ENCODE measurements around the gene ANKS1A. TPM values are rescaled to one million over a fixed set of nuclear protein-coding genes. Genes with fewer than 3 reads are reported as not detected.
"Not testable (repeated sequence)": the region's sequence is repeated elsewhere in the genome, so short reads cannot be mapped to it uniquely, and the experiment has no call there.

The ANKS1A gene
- polyA plus RNA-seq, 3 donors from 2014 or later, result 1.3 to 4.3 (median 1.6) TPM

DNA sequence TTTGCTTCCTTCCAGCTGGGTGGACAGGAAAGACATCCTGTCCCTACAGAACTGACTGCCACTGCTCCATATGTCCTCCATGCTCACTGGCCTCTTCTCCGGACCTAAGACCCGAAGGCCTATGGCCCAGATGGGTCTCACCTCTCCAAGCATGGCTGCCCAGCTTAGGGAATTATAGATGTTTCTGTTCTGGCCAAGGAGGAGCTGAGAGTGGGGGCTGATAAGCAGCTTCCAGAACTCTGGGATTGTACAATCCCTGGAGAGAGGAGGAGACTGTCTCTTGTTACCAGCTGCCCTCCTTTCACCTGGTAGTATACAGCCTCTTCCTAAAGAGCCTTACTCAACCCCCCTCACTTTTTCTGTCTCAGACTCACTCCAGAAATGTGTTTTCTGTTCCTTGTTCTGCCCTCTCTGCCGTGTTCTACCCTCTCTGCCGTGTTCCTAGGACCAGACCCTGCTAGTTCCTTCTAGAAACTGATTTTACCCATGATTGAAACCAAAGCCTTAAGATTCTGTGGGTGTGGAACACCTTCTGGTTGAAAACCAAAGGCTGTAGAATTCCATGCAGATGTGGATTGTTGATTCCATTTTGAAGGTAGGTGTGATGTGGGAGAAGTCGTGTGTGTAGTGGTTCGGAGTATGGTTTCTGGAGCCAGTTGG is 28.7 kb downstream of the ANKS1A start:
- H3K9me3 Mint-ChIP-seq, result no peaks in the 10 kb centered on the region
- DNase-seq, result no peak
- H3K36me3 Mint-ChIP-seq, result no peaks in the 10 kb centered on the region
- H3K4me1 Mint-ChIP-seq, result peaks cover 15 to 18% of the 10 kb centered on the region in 2 donors
- H3K4me3 Mint-ChIP-seq, result no peak overlapping the region
- no peak overlapping the region for H3K27ac Mint-ChIP-seq
- H3K27me3 Mint-ChIP-seq (ENCODE audit: low read depth in 3 of 3), result peaks cover 0 to under 1% (median 0%) of the 10 kb centered on the region in 3 donors

DNA sequence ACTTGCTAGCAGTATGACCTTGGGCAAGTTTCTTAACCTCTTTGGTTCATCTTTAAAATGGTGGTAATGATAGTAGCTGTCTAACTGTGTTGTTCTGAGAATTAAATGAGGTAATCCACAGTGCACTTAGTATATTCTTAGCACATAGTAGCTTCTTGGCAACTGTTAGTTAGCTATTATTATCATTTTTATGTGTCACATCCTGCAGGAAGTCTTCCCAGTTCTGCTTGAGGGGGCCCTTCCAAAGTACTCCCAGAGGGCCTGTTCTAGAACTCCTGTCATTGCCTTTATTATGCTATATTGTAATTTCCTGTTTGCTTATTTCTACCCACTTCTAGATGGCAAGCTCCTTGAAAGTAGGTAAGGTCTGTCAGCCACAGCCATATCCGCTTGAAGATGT is 30.6 kb downstream of the ANKS1A start:
- no peak for DNase-seq
- peaks cover 8 to 9% of the 10 kb centered on the region in 2 donors for H3K4me1 Mint-ChIP-seq
- no peaks in the 10 kb centered on the region for H3K9me3 Mint-ChIP-seq
- no peak overlapping the region for H3K27ac Mint-ChIP-seq
- H3K27me3 Mint-ChIP-seq (ENCODE audit: low read depth in 3 of 3), result peaks cover 0 to 3% (median 0%) of the 10 kb centered on the region in 3 donors
- no peak overlapping the region for H3K4me3 Mint-ChIP-seq
- H3K36me3 Mint-ChIP-seq, result no peaks in the 10 kb centered on the region

DNA sequence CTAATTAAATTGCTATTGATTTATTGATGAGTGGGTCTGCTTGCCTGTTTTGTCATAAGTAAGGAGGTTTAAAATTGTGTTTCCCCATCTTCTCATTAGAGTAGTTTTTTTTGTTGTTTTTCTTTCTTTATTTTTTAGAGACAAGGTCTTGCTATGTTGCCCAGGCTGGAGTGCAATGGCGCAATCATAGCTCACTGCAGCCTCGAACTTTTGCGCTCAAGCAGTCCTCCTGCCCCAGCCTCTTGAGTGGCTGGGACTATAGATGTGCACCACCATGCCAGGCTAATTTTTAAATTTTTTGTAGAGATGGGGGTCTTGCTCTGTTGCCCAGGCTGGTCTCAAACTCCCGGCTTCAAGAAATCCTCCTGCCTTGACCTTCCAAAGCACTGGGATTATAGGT is 31.0 kb downstream of the ANKS1A start:
- peaks cover 8 to 9% of the 10 kb centered on the region in 2 donors for H3K4me1 Mint-ChIP-seq
- H3K4me3 Mint-ChIP-seq, result no peak overlapping the region
- H3K27ac Mint-ChIP-seq, result no peak overlapping the region
- H3K36me3 Mint-ChIP-seq, result no peaks in the 10 kb centered on the region
- peaks cover 0 to 3% (median 0%) of the 10 kb centered on the region in 3 donors for H3K27me3 Mint-ChIP-seq (ENCODE audit: low read depth in 3 of 3)
- no peaks in the 10 kb centered on the region for H3K9me3 Mint-ChIP-seq
- DNase-seq, result no peak

DNA sequence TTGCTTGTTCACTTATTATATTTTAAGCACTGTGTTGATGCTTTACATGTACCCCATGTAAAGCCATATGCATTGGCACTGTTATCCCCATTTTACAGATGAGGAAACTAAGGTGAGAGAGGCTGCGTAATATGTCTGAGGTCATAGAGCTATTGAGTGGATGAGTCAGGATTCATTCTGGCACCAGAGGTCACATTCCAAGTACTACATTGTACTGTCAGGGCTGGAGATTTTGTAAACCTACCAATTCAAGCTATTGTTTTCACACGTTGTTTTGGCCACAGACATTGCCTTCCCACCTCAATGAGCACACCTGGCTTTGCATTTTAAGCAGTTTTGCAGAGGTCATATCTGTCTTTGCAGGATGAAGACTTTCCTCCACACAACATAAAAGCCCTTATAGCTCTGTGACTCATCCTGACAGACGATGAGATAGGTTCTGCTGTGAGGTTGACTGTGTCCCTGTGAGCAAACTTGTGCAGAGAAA is 33.2 kb downstream of the ANKS1A start:
- H3K27me3 Mint-ChIP-seq (ENCODE audit: low read depth in 3 of 3), result peaks cover 0 to 3% (median 0%) of the 10 kb centered on the region in 3 donors
- H3K4me1 Mint-ChIP-seq, result peaks cover 8 to 9% of the 10 kb centered on the region in 2 donors
- H3K27ac Mint-ChIP-seq, result no peak overlapping the region
- H3K9me3 Mint-ChIP-seq, result no peaks in the 10 kb centered on the region
- H3K4me3 Mint-ChIP-seq, result no peak overlapping the region
- DNase-seq, result no peak
- H3K36me3 Mint-ChIP-seq, result no peaks in the 10 kb centered on the region

DNA sequence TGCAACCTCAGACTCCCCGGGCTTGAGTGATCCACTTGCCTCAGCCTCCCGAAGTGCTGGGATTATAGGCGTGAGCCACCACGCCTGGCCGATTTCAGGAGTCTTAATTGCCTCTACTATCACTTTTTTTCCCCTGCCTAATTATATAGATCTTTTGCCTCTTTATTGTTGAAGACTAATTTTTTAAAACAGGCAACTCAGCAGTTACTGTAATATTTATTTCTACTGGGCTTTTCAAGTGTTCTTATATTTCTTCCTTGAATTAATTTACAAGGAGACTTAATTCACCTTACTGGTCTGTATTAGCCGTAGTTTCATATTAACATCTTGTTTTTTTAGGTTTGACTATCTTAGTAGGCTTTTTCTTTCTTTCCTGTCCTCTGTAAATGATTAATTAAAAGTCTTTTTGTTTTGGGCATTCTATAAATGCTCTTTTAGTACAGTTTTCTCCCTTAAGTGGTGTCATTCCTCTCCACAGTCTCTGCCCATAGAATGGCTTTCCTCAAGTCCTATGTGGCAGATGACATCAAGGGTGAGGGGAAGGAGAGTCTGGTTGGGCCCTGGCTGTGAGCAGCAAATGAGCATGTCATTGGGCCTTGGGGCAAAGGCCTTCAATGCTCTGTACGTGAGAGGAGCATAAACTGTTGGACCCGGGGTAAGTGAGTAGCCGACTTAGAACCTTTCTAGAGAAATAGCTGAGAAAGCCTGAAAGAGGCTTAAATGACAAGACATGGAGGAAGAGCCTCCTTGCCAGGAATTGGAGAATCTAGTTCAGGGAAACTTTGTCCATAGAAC is 36.0 kb downstream of the ANKS1A start:
- H3K36me3 Mint-ChIP-seq, result no peaks in the 10 kb centered on the region
- H3K9me3 Mint-ChIP-seq, result no peaks in the 10 kb centered on the region
- DNase-seq, result no peak
- H3K4me3 Mint-ChIP-seq, result no peak overlapping the region
- H3K4me1 Mint-ChIP-seq, result peaks cover 0 to 3% of the 10 kb centered on the region in 2 donors
- H3K27ac Mint-ChIP-seq, result no peak overlapping the region
- peaks cover 0 to 3% (median 2%) of the 10 kb centered on the region in 3 donors for H3K27me3 Mint-ChIP-seq (ENCODE audit: low read depth in 3 of 3)

DNA sequence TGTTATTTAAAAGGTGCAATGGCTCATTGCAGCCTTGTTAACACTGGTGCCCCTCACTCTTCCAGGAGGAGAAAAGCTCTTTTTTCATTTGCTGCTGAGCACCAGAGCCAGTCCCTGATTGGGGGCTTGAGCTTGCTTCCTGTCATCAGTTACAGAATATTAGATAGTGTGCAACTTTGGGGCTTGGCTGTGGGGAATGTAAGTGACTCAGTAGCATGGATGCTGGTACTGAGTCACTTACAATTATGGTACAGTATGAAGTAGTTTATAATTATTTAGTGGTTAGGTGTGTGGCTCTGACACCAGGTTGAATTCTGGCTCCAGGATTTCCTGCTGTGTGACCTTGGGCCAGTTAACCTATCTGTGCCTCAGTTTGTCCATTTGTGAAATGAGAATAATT is 37.6 kb downstream of the ANKS1A start:
- no peak overlapping the region for H3K27ac Mint-ChIP-seq
- peaks cover 0 to 3% (median 2%) of the 10 kb centered on the region in 3 donors for H3K27me3 Mint-ChIP-seq (ENCODE audit: low read depth in 3 of 3)
- no peak overlapping the region for H3K4me3 Mint-ChIP-seq
- no peaks in the 10 kb centered on the region for H3K9me3 Mint-ChIP-seq
- H3K36me3 Mint-ChIP-seq, result no peaks in the 10 kb centered on the region
- no peak for DNase-seq
- peaks cover 0 to 4% of the 10 kb centered on the region in 2 donors for H3K4me1 Mint-ChIP-seq

DNA sequence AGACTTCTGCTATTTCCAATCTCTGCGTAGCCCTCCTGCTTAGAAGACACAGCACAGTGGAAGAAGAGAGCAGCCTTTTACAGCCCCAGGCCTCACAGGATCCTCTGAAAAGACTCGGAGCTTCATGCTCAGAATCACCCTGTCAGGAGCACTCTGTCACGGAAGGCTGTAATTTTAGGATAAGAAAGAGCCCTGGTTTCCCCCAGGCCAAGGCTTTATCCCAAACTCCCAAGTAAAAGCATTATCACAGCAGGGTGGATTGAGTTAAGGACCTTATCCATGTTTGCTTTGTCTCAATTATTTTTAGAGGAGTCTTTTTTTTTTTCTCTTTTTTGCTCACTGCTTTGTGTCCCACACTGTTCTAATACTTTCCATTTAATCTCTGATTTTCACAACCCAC is 39.2 kb downstream of the ANKS1A start:
- Mint-ChIP-seq H3K4me1 (peaks cover 0 to 4% of the 10 kb centered on the region in 2 donors), H3K27ac (no peak overlapping the region), H3K27me3 (ENCODE audit: low read depth in 3 of 3) (peaks cover 0 to 4% (median 2%) of the 10 kb centered on the region in 3 donors), H3K9me3 (no peaks in the 10 kb centered on the region), H3K4me3 (no peak overlapping the region), H3K36me3 (no peaks in the 10 kb centered on the region)
- no peak for DNase-seq

DNA sequence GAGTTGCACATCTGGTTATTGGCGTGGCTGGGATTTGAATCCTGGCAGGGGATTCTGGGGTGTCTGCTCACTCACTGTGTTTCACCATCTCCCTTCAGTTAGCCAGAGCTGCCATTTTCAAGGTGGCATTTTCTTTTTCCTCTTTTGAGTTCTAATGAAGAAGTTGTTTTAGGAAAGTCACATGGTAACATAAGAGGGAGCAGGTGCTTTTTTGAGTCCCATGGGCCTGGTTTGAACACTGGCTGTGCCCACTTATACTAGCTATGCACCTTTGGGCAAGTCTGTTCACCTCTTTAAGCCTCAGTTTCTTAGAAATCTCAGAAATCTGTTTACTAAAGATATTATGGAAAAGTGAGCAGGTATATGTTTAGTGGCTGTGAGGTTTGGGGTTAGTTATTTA is 39.6 kb downstream of the ANKS1A start:
- Mint-ChIP-seq H3K4me3 (no peak overlapping the region), H3K9me3 (no peaks in the 10 kb centered on the region), H3K27ac (no peak overlapping the region), H3K36me3 (no peaks in the 10 kb centered on the region), H3K27me3 (ENCODE audit: low read depth in 3 of 3) (peaks cover 0 to 4% (median 2%) of the 10 kb centered on the region in 3 donors), H3K4me1 (peaks cover 0 to 2% of the 10 kb centered on the region in 2 donors)
- DNase-seq, result no peak

DNA sequence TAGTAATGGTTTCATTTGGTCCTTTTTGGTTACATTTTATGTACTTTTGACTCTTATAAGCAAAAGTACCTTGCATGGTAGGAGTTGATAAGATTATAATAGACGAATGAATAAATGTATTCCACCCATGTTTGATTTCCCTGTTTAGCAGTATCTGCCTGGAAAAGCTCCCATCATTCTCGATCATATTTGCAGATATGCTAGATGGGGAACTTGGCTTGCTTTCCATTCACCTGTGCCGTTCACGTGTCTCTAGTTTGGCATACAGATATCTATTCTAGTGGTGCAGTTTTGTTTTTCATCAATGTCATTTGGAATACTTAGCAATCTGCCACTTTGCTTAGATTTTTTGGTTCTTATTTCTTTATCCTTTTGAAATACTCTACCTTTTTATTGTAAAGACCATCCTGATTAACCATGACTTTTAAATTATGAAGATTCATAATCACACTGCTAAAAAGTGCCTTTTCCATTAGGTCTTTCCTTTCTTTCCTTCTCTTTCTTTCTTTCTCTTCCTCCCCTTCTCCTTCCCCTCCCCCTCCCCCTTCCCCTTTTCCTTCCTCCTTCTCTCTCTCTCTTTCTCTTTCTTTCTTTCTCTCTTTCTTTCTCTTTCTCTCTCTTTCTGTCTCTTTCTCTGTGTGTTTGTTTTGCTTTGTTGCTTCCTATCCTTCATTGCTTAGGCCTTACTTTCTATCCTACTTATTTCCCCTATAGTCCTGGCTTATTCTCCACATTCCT is 40.4 kb downstream of the ANKS1A start:
- no peak overlapping the region for H3K27ac Mint-ChIP-seq
- H3K36me3 Mint-ChIP-seq, result peaks cover 0 to 2% (median 0%) of the 10 kb centered on the region in 3 donors
- H3K4me1 Mint-ChIP-seq, result peaks cover 0 to 1% of the 10 kb centered on the region in 2 donors
- peaks cover 0 to 4% (median 2%) of the 10 kb centered on the region in 3 donors for H3K27me3 Mint-ChIP-seq (ENCODE audit: low read depth in 3 of 3)
- DNase-seq, result no peak
- no peaks in the 10 kb centered on the region for H3K9me3 Mint-ChIP-seq
- H3K4me3 Mint-ChIP-seq, result no peak overlapping the region

DNA sequence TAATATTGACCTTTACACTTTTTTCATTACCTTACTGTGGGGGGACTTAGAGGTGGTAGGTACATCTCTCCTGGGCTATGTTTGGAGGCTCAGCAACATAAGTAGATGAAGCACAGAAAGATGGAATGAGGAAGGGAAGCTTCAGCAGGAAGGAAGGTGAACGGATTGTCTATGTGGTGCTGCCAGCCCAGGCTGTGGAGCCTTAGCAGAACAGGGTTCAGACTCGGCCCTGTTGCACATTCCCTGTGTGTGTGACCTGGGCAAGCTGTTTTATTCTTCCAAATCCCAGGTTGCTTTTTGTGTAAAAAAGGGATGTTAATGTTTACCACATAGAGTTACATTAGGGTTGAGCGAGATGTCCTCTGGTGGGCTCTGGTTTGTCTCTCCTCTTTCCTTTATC is 41.2 kb downstream of the ANKS1A start:
- Mint-ChIP-seq H3K4me1 (peaks cover 0 to 1% of the 10 kb centered on the region in 2 donors), H3K27me3 (ENCODE audit: low read depth in 3 of 3) (peaks cover 0 to 4% (median 2%) of the 10 kb centered on the region in 3 donors), H3K36me3 (peaks cover 0 to 6% (median 0%) of the 10 kb centered on the region in 3 donors), H3K27ac (no peak overlapping the region), H3K4me3 (no peak overlapping the region), H3K9me3 (no peaks in the 10 kb centered on the region)
- no peak for DNase-seq

DNA sequence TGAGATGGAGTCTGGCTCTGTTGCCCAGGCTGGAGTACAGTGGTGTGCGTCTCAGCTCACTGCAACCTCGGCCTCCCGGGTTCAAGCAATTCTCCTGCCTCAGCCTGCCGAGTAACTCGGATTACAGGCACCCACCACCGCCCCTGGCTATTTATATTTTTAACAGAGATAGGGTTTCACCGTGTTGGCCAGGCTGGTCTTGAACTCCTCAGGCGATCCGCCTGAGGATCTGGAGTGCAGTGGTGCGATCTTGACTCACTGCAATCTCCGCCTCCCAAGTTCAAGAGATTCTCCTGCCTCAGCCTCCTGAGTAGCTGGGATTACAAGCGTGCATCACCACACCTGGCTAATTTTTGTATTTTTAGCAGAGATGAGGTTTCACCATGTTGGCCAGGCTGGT is 43.1 kb downstream of the ANKS1A start:
- not testable (repeated sequence) for H3K27me3 Mint-ChIP-seq (ENCODE audit: low read depth in 3 of 3); DNase-seq; H3K4me1 Mint-ChIP-seq; H3K36me3 Mint-ChIP-seq; H3K27ac Mint-ChIP-seq; H3K4me3 Mint-ChIP-seq; H3K9me3 Mint-ChIP-seq

DNA sequence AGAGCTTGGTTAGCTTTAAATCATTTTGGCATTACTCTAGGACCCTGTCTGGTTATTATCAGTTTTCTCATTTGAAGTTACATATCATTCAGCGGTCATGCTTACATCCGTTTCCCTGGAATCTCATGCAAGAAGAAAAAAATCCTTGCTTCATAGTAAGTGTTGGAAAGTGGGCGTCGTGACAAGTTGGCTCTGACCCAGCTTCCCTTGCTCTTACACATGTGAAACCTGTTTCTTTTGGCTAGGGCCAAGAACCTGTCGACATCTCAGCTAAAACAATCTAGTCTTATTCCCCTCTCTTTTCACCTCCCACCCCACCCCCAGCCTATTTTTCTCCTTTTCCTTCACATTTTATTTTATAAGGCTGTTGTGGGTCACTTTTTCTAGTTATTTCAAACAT is 45.5 kb downstream of the ANKS1A start:
- DNase-seq, result no peak
- no peak overlapping the region for H3K4me3 Mint-ChIP-seq
- no peaks in the 10 kb centered on the region for H3K9me3 Mint-ChIP-seq
- peaks cover 0 to 6% (median 0%) of the 10 kb centered on the region in 3 donors for H3K36me3 Mint-ChIP-seq
- no peak overlapping the region for H3K27ac Mint-ChIP-seq
- peaks cover 0 to 4% (median 2%) of the 10 kb centered on the region in 3 donors for H3K27me3 Mint-ChIP-seq (ENCODE audit: low read depth in 3 of 3)
- peaks cover 1% of the 10 kb centered on the region in 2 donors for H3K4me1 Mint-ChIP-seq

DNA sequence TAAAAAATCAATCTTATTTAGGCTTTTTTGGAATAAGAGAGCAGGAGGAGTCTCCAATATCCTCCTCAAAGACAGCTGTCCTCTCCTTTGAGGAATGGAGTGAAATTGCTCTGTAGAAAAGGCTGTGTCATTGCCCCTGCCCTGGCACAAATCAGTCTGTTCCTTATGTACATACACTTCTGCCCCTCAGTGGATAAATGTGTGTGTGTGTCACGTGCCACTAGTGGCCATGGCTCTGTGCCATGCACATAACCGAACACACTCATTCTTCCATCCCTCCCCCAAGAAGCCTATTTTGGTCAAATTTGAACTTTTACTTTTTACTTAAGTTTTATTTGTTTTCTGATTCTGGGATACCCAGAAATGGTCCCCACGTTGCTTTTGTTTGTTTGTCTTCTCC is 49.2 kb downstream of the ANKS1A start:
- no peak overlapping the region for H3K4me3 Mint-ChIP-seq
- peaks cover 0 to 6% (median 0%) of the 10 kb centered on the region in 3 donors for H3K36me3 Mint-ChIP-seq
- peaks cover 0 to 10% of the 10 kb centered on the region in 2 donors for H3K4me1 Mint-ChIP-seq
- no peak overlapping the region for H3K27ac Mint-ChIP-seq
- DNase-seq, result no peak
- H3K27me3 Mint-ChIP-seq (ENCODE audit: low read depth in 3 of 3), result no peaks in the 10 kb centered on the region
- no peaks in the 10 kb centered on the region for H3K9me3 Mint-ChIP-seq

DNA sequence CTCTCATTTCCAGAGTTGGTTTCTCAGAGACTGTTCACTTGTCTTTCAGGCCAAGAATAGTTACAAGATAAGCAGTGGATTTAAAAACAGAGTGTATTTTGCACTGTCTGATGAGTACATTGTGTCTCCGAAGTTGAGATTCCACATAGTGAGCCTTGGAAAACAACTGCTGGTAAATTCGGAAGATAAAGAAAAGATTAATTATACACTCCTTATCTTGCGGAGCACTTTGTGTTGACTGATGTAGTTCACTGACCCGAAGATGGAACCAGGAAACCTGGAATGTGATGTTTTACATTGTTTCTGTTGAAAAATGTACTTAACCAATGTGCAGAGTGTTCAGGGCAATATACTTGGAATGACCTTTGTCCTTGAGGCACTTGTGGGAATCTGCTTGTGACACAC is 51.0 kb downstream of the ANKS1A start:
- no peak for DNase-seq
- no peaks in the 10 kb centered on the region for H3K27me3 Mint-ChIP-seq (ENCODE audit: low read depth in 3 of 3)
- peaks cover 0 to 10% of the 10 kb centered on the region in 2 donors for H3K4me1 Mint-ChIP-seq
- H3K36me3 Mint-ChIP-seq, result no peaks in the 10 kb centered on the region
- no peak overlapping the region for H3K27ac Mint-ChIP-seq
- H3K9me3 Mint-ChIP-seq, result no peaks in the 10 kb centered on the region
- H3K4me3 Mint-ChIP-seq, result no peak overlapping the region

Measured in immature natural killer cell (primary cell).